CD4-positive, alpha-beta T cell treated with Interferon alpha-2 for 1 hour (primary cell): ENCODE measurements around the gene TUBGCP6.

Experiments used
- DNase-seq, 2 donors: peaks; one replicate each; pipeline ENCODE4 v3.0.0-alpha.2; 2020 to 2022

The TUBGCP6 gene

GRCh38 chr22:50250555-50251476 is 6.0 kb upstream of the TUBGCP6 start, which contains the start of gene HDAC10:
TSS of gene HDAC10 (minus strand) at chr22:50251265. CDS start at chr22:50251032, 233 bp downstream.
- DNase-seq, result peak; percentile 77 to 86

- DNase-seq, result no peak
These were observed 5.4 kb upstream of the TUBGCP6 start for GRCh38 chr22:50250249-50250554.

GRCh38 chr22:50249341-50250248 is 4.8 kb upstream of the TUBGCP6 start:
- DNase-seq, result no peak

GRCh38 chr22:50248196-50249081 is 3.6 kb upstream of the TUBGCP6 start:
- no peak for DNase-seq

GRCh38 chr22:50247748-50248147 is 2.9 kb upstream of the TUBGCP6 start:
- peak; percentile 72 to 82 for DNase-seq

- DNase-seq, result no peak
These were observed 1.7 kb upstream of the TUBGCP6 start for GRCh38 chr22:50246242-50247175.

- no peak for DNase-seq
These were observed 620 bp upstream of the TUBGCP6 start for GRCh38 chr22:50245214-50246072.

- no peak for DNase-seq
These were observed 971 bp downstream of the TUBGCP6 start for GRCh38 chr22:50243685-50244419.

GRCh38 chr22:50242406-50242949 is 2.3 kb downstream of the TUBGCP6 start:
- no peak for DNase-seq

GRCh38 chr22:50238755-50239154 is 6.1 kb downstream of the TUBGCP6 start:
- no peak for DNase-seq

GRCh38 chr22:50236731-50237409 is 8.0 kb downstream of the TUBGCP6 start:
- no peak for DNase-seq

GRCh38 chr22:50233223-50233622 is 11.6 kb downstream of the TUBGCP6 start:
- no peak for DNase-seq

GRCh38 chr22:50232481-50233151 is 12.2 kb downstream of the TUBGCP6 start:
- no peak for DNase-seq

GRCh38 chr22:50229370-50229769 is 15.5 kb downstream of the TUBGCP6 start:
- no peak for DNase-seq

- no peak for DNase-seq
These were observed 16.5 kb downstream of the TUBGCP6 start for GRCh38 chr22:50228366-50228765.

GRCh38 chr22:50227579-50228215 is 17.1 kb downstream of the TUBGCP6 start:
- no peak for DNase-seq

GRCh38 chr22:50226875-50227165 is 18.0 kb downstream of the TUBGCP6 start:
- DNase-seq, result no peak
